Fibroblast of lung (primary cell): ENCODE data around the gene GALK2. TPM values are rescaled to one million over a fixed set of nuclear protein-coding genes. Genes with fewer than 3 reads are reported as not detected.

Source experiments
- DNase-seq, 2 donors: peaks; one replicate each; pipeline versions ENCODE4 v3.0.0 to v3.0.0-alpha.2; 2010; ENCODE audit warnings: low read depth in 2 of 2
- H2AFZ ChIP-seq: 2 replicates; pipeline ENCODE4 v1.5.1; 2012; ENCODE audit warnings: low read length, control low read depth, inconsistent platforms
- H3K27ac ChIP-seq: 2 replicates; pipeline ENCODE4 v1.5.1; 2011; ENCODE audit warnings: low read length, control low read depth; ENCODE audit not compliant: insufficient read depth
- H3K27me3 ChIP-seq: 2 replicates; pipeline ENCODE4 v1.5.1; 2011; ENCODE audit warnings: mild to moderate bottlenecking, low read length; ENCODE audit not compliant: control insufficient read depth, insufficient read depth
- H3K36me3 ChIP-seq: 2 replicates; pipeline ENCODE4 v1.5.1; 2011; ENCODE audit warnings: low read length; ENCODE audit not compliant: control insufficient read depth, insufficient read depth
- H3K4me1 ChIP-seq: 2 replicates; pipeline ENCODE4 v1.5.1; 2011; ENCODE audit warnings: low read length; ENCODE audit not compliant: control insufficient read depth, insufficient read depth; ENCODE audit errors: extremely low read depth
- H3K4me2 ChIP-seq: 2 replicates; pipeline ENCODE4 v1.5.1; 2011; ENCODE audit warnings: low read length, control low read depth; ENCODE audit not compliant: insufficient read depth; ENCODE audit errors: extremely low read depth
- H3K4me3 ChIP-seq, 4 experiments: fragments of 200-600 bp in 1 of 4; sonication (generic) in 1 of 4; replicated peaks in 1 of 4; 2 replicates each; pipeline ENCODE4 v1.5.1; 2011 to 2016; ENCODE audit warnings: low read length in 4 of 4, low read depth in 3 of 4, mild to moderate bottlenecking in 3 of 4, control low read depth in 2 of 4, inconsistent platforms in 1 of 4, mixed read lengths in 1 of 4; ENCODE audit not compliant: insufficient read depth in 1 of 4; ENCODE audit errors: control extremely low read depth in 1 of 4
- H3K79me2 ChIP-seq: 2 replicates; pipeline ENCODE4 v1.5.1; 2012; ENCODE audit warnings: mild to moderate bottlenecking, low read length, inconsistent platforms; ENCODE audit not compliant: control insufficient read depth, insufficient read depth
- H3K9ac ChIP-seq: 2 replicates; pipeline ENCODE4 v1.5.1; 2011; ENCODE audit warnings: mild to moderate bottlenecking, low read length, control low read depth; ENCODE audit not compliant: insufficient read depth
- H3K9me3 ChIP-seq: 2 replicates; pipeline ENCODE4 v1.5.1; 2012; ENCODE audit warnings: low read depth, low read length; ENCODE audit not compliant: control insufficient read depth, insufficient read depth
- H4K20me1 ChIP-seq: 2 replicates; pipeline ENCODE4 v1.5.1; 2011; ENCODE audit warnings: low read length; ENCODE audit not compliant: control insufficient read depth, insufficient read depth; ENCODE audit errors: extremely low read depth
- EZH2 ChIP-seq: IDR thresholded peaks from 2 replicates; pipeline ENCODE4 v1.5.1; 2012; ENCODE audit warnings: low read length, control low read depth, mild to moderate bottlenecking; ENCODE audit errors: missing control alignments
- polyA plus RNA-seq, 2 donors: library from polyadenylated mRNA; depleted of rRNA in 1 of 2; stranded (reverse) in 1 of 2; unstranded in 1 of 2; fragments of >200 nt; gene quantifications; 2 replicates each; pipeline ENCODE4 v1.2.1, GENCODE V29; 2011 to 2012; ENCODE audit warnings: missing spikeins in 1 of 2
- total RNA-seq: library from RNA; depleted of rRNA; stranded (reverse); fragments of >200 nt; gene quantifications from 2 replicates; pipeline ENCODE4 v1.2.1, GENCODE V29; 2014
- TF ChIP-seq, protein P1 (sequence below), 2 donors: IDR thresholded peaks in 1 of 2; conservative IDR thresholded peaks in 1 of 2; 1 replicate in 1 of 2; 2 replicates in 1 of 2; pipeline ENCODE4 v1.5.1; 2011 to 2012; ENCODE audit warnings: low read length in 2 of 2, control low read depth in 1 of 2, inconsistent platforms in 1 of 2, low read depth in 1 of 2, mild to moderate bottlenecking in 1 of 2

GALK2 gene
- total and polyA plus RNA-seq, 2 donors (not counting 1 experiment from before 2014, with no cell fraction given), result 37.5 to 74.5 TPM

DNA sequence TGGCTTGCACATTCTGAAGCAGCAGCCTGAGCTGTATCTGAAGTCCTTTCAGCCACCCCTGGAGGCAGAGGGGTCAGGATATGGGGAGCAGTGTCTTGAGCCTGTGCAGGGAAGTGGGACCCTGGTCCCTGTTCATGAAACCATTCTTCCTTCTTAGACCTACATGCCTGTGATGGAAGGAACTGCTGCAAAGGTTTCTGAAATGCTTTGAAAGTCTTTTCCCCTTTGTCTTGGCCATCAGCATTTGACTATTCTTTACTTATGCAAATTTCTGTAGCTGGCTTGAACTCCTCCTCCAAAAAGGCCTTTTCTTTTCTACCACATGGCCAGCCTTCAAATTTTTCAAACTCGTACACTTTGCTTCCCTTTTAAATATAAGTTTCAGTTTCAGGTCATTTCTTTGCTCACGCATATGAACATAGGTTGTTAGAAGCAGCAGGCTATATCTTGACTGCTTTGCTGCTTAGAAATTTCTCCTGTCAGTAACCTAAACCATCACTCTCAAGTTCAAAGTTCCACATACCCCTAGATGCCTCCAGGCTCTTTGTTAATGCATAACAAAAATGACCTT lies 62.3 kb downstream of the GALK2 start:
- Histone ChIP-seq H3K4me2 (no peak overlapping the region), H3K4me3 (no peak overlapping the region), H3K27me3 (no peaks in the 10 kb centered on the region), H4K20me1 (no peaks in the 10 kb centered on the region), H3K4me1 (peaks cover 8% of the 10 kb centered on the region), H3K9ac (no peak overlapping the region), H3K36me3 (no peaks in the 10 kb centered on the region), H3K9me3 (no peaks in the 10 kb centered on the region), H3K79me2 (peaks cover 6% of the 10 kb centered on the region), H3K27ac (no peak overlapping the region), H2AFZ (no peak overlapping the region)
- no peak for DNase-seq
- TF ChIP-seq, protein P1, sequence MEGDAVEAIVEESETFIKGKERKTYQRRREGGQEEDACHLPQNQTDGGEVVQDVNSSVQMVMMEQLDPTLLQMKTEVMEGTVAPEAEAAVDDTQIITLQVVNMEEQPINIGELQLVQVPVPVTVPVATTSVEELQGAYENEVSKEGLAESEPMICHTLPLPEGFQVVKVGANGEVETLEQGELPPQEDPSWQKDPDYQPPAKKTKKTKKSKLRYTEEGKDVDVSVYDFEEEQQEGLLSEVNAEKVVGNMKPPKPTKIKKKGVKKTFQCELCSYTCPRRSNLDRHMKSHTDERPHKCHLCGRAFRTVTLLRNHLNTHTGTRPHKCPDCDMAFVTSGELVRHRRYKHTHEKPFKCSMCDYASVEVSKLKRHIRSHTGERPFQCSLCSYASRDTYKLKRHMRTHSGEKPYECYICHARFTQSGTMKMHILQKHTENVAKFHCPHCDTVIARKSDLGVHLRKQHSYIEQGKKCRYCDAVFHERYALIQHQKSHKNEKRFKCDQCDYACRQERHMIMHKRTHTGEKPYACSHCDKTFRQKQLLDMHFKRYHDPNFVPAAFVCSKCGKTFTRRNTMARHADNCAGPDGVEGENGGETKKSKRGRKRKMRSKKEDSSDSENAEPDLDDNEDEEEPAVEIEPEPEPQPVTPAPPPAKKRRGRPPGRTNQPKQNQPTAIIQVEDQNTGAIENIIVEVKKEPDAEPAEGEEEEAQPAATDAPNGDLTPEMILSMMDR (conservative IDR thresholded peaks at IDR 0.05 in 1 of 2, IDR thresholded peaks at IDR 0.05 in 1 of 2; ENCODE audit: low read depth in 1 of 2, low read length in 2 of 2), result no peak
- TF ChIP-seq EZH2, result no peak

DNA sequence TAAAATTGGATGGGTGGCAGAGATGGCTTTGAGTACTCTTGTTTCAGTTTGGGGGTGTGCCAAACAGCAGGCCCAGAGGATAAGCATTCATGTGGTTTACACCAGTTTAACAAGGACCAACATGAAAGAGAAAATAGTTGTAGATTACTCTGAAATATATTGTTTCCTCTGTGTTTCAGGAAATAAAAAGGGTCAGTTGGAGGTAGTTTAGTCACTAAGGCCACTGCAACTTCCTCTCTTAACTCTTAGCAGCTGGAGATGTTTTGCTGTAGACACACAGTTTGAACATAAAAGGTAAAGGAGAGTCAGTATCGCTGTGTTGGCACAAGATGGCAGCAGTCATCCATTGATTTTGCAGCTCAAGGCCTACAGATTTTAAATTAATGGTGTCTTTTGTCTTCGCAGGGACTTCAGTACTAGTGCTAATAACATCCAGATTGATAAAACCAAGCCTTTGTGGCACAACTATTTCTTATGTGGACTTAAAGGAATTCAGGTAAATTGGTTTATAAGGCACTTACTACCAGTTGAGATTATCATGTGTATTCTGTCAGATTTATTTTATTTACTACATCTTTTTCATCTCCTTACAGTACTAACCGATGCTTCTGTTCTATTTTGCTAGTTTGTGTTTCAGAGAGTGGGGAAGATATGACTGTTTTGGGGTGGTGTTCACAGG lies 65.5 kb downstream of the GALK2 start:
- no peak overlapping the region for H3K4me3 ChIP-seq
- H3K79me2 ChIP-seq, result no peaks in the 10 kb centered on the region

DNA sequence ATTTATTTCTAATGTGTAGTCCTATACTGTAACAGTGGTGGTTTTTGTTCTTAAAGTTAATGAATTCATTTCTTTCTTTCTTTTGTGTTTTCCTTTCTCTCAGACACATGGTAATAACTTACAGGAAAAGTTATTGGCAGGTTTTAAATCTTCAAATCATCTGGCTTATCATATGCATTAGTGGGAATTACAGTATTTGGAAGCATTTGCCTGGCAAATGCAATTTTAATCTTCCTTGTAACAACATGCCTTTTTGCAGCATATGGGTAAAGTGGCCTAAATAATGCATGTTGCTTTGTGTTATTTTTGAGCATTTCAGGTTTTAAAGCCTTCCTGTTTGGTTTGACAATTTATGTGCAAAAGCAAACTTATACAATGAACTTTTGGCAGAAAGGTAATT lies 66.8 kb downstream of the GALK2 start:
- TF ChIP-seq, protein P1 (conservative IDR thresholded peaks at IDR 0.05 in 1 of 2, IDR thresholded peaks at IDR 0.05 in 1 of 2; ENCODE audit: low read depth in 1 of 2, low read length in 2 of 2), result no peak
- TF ChIP-seq EZH2, result no peak
- Histone ChIP-seq H3K27me3 (no peaks in the 10 kb centered on the region), H2AFZ (no peak overlapping the region), H3K9me3 (no peaks in the 10 kb centered on the region), H3K36me3 (no peaks in the 10 kb centered on the region), H3K79me2 (no peaks in the 10 kb centered on the region), H3K4me2 (no peak overlapping the region), H3K4me1 (peaks cover 12% of the 10 kb centered on the region), H4K20me1 (no peaks in the 10 kb centered on the region), H3K27ac (no peak overlapping the region), H3K4me3 (no peak overlapping the region), H3K9ac (no peak overlapping the region)
- DNase-seq, result no peak

More for the DNA sequence above, 65.5 kb downstream of the GALK2 start:
- TF ChIP-seq, protein P1 (conservative IDR thresholded peaks at IDR 0.05 in 1 of 2, IDR thresholded peaks at IDR 0.05 in 1 of 2; ENCODE audit: low read depth in 1 of 2, low read length in 2 of 2), result peak; percentile 78 to 84
- no peak for TF ChIP-seq EZH2
- no peaks in the 10 kb centered on the region for H4K20me1 ChIP-seq
- peak overlapping the region; percentile 22 for H3K27ac ChIP-seq
- H3K4me2 ChIP-seq, result peak overlapping the region; percentile 30
- H3K4me1 ChIP-seq, result peaks cover 12% of the 10 kb centered on the region
- no peak overlapping the region for H3K9ac ChIP-seq
- DNase-seq, result peak; percentile 76 to 94
- no peaks in the 10 kb centered on the region for H3K9me3 ChIP-seq
- H2AFZ ChIP-seq, result no peak overlapping the region
- H3K27me3 ChIP-seq, result no peaks in the 10 kb centered on the region
- H3K36me3 ChIP-seq, result no peaks in the 10 kb centered on the region
